KMS-11 (cell line): ENCODE results near the gene RARRES1.

ENCODE experiments used
- H2AFZ ChIP-seq: fragments of 200-600 bp; sonication (generic); 2 replicates; pipeline ENCODE4 v1.6.1; 2016; ENCODE audit warnings: antibody characterized with exemption, mixed run types, low read depth
- H3K27ac ChIP-seq: fragments of 200-600 bp; sonication (generic); 2 replicates; pipeline ENCODE4 v1.6.1; 2016; ENCODE audit warnings: mild to moderate bottlenecking, mixed run types
- H3K27me3 ChIP-seq: fragments of 200-600 bp; sonication (generic); 2 replicates; pipeline ENCODE4 v1.6.1; 2017; ENCODE audit warnings: mild to moderate bottlenecking, low read depth, mixed run types, moderate library complexity; ENCODE audit not compliant: insufficient read depth
- H3K36me3 ChIP-seq: fragments of 200-600 bp; sonication (generic); 2 replicates; pipeline ENCODE4 v1.6.1; 2017; ENCODE audit warnings: mild to moderate bottlenecking, mixed run types; ENCODE audit not compliant: insufficient read depth
- H3K4me1 ChIP-seq: fragments of 200-600 bp; sonication (generic); 2 replicates; pipeline ENCODE4 v1.6.1; 2016; ENCODE audit warnings: mild to moderate bottlenecking, low read depth, mixed run types; ENCODE audit not compliant: poor library complexity, severe bottlenecking
- H3K4me2 ChIP-seq: fragments of 200-600 bp; sonication (generic); 2 replicates; pipeline ENCODE4 v1.7.0; 2016; ENCODE audit warnings: mild to moderate bottlenecking, mixed run types
- H3K4me3 ChIP-seq: fragments of 200-600 bp; sonication (generic); IDR thresholded peaks from 2 replicates; pipeline ENCODE4 v1.6.1; 2017; ENCODE audit warnings: low read depth, low read length, mixed read lengths; ENCODE audit not compliant: insufficient read depth
- H3K79me2 ChIP-seq: fragments of 200-600 bp; sonication (generic); 2 replicates; pipeline ENCODE4 v1.6.1; 2016; ENCODE audit warnings: low read depth, mixed run types; ENCODE audit not compliant: insufficient read depth
- H3K9ac ChIP-seq: fragments of 200-600 bp; sonication (generic); 2 replicates; pipeline ENCODE4 v1.6.1; 2016; ENCODE audit warnings: mild to moderate bottlenecking, mixed run types
- H4K20me1 ChIP-seq: fragments of 200-600 bp; sonication (generic); 2 replicates; pipeline ENCODE4 v1.6.1; 2016; ENCODE audit warnings: mild to moderate bottlenecking, mixed run types; ENCODE audit not compliant: insufficient read depth
- CTCF ChIP-seq: fragments of 200-600 bp; sonication (generic); conservative IDR thresholded peaks from 2 replicates; pipeline ENCODE4 v1.6.1; 2017; ENCODE audit warnings: low read depth, mild to moderate bottlenecking, antibody characterized with exemption, low read length, moderate library complexity, mixed read lengths

Gene RARRES1

GRCh38 chr3:158718490-158719170, 13.6 kb downstream of the RARRES1 start:
- Histone ChIP-seq H3K4me2 (no peak overlapping the region), H4K20me1 (no peaks in the 10 kb centered on the region)

DNA sequence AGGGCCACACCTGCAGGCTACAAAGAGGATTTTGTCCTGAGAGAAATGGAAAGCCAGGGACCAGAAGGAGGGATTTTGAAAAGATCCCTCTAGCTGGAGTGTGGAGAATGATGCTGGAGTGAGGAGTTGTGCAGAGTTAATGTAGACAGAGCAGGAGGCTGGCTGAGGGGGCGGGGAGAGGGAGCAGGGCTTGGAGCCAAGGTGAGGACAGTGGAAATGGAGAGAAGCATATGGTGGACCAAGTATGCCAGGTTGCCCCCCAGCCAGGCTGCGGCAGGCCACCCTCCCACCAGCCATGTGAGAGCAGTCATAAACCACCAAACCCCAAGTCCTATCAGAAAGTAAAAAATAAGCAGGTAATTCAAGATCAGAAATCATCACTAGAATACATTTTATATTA, 14.7 kb downstream of the RARRES1 start:
- no peak overlapping the region for H3K27ac ChIP-seq
- H3K4me3 ChIP-seq, result no peak overlapping the region
- H3K4me2 ChIP-seq, result no peak overlapping the region
- H4K20me1 ChIP-seq, result no peaks in the 10 kb centered on the region
- no peaks in the 10 kb centered on the region for H3K27me3 ChIP-seq
- H2AFZ ChIP-seq, result no peak overlapping the region
- no peaks in the 10 kb centered on the region for H3K36me3 ChIP-seq
- TF ChIP-seq CTCF, result no peak
- H3K4me1 ChIP-seq, result no peaks in the 10 kb centered on the region
- no peaks in the 10 kb centered on the region for H3K79me2 ChIP-seq
- no peak overlapping the region for H3K9ac ChIP-seq

More at GRCh38 chr3:158718490-158719170, 13.6 kb downstream of the RARRES1 start:
- Histone ChIP-seq H3K79me2 (no peaks in the 10 kb centered on the region), H3K27me3 (no peaks in the 10 kb centered on the region), H3K9ac (no peak overlapping the region), H3K27ac (no peak overlapping the region), H2AFZ (no peak overlapping the region), H3K36me3 (no peaks in the 10 kb centered on the region), H3K4me3 (no peak overlapping the region), H3K4me1 (no peaks in the 10 kb centered on the region)
- no peak for TF ChIP-seq CTCF

DNA sequence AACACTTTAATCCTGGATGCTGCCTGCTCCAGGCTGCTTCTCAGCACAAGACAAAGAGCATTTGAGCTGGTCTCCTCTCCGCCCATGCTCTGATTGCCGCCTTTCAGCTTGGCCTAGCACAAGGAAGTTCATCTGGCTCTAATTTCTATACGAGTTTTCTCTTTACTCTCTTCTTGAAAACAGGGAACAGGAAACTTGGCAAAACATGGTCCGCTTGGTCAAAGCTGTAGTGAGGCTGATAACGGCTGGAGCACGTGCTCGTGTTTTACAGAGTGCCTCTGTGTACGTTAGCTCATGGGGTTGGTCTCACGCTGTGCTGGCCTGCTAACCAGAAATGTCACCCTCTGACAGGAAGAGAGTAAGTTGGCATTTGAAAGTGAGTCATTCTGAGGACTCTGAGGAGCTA, 19.2 kb downstream of the RARRES1 start:
- no peaks in the 10 kb centered on the region for H4K20me1 ChIP-seq
- no peaks in the 10 kb centered on the region for H3K4me1 ChIP-seq
- no peak for TF ChIP-seq CTCF
- no peak overlapping the region for H3K27ac ChIP-seq
- H2AFZ ChIP-seq, result no peak overlapping the region
- no peaks in the 10 kb centered on the region for H3K79me2 ChIP-seq
- H3K9ac ChIP-seq, result no peak overlapping the region
- peaks cover 8% of the 10 kb centered on the region; the same call in 1 of the 2 replicates for H3K36me3 ChIP-seq
- no peak overlapping the region for H3K4me2 ChIP-seq
- H3K4me3 ChIP-seq, result no peak overlapping the region
- no peaks in the 10 kb centered on the region for H3K27me3 ChIP-seq

DNA sequence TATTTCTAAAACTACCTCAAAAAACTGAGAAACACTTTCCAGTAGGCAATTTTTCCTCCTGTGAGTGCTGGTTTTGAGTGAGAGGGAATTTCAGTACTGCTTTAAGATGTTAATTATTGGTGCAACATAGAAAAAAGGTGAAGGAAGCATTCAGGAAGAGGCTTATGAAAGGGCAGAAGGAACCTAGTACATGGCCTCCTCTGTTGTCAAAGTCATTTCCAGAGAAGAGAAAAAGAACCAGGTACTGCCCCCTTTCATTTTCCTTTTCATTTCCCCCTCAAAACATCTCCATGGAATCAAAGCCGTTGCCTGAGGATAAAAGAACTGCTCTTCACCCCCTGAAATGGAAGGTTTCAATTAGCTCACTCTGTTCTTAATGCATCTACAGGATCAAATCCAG, 19.8 kb downstream of the RARRES1 start:
- no peak for TF ChIP-seq CTCF
- Histone ChIP-seq H3K27me3 (no peaks in the 10 kb centered on the region), H3K36me3 (peaks cover 12% of the 10 kb centered on the region; the same call in 1 of the 2 replicates), H3K4me3 (no peak overlapping the region), H4K20me1 (no peaks in the 10 kb centered on the region), H2AFZ (no peak overlapping the region), H3K4me2 (no peak overlapping the region), H3K27ac (no peak overlapping the region), H3K79me2 (no peaks in the 10 kb centered on the region), H3K4me1 (no peaks in the 10 kb centered on the region), H3K9ac (no peak overlapping the region)
